Stimulated activated CD8-positive, alpha-beta memory T cell treated with anti-CD3 and anti-CD28 coated beads, Interleukin-4, amount 100 ng/mL, for 1 hour (primary cell): Measurements from ENCODE around the gene ST14.
A peak's percentile ranks its signal among the peaks of the same experiment; 100 is the strongest.

Experiments
- DNase-seq, 2 donors: peaks; one replicate each; pipeline ENCODE4 v3.0.0-alpha.2; 2020; ENCODE audit warnings: low read depth in 2 of 2, low spot score in 1 of 2

ST14 gene

DNA sequence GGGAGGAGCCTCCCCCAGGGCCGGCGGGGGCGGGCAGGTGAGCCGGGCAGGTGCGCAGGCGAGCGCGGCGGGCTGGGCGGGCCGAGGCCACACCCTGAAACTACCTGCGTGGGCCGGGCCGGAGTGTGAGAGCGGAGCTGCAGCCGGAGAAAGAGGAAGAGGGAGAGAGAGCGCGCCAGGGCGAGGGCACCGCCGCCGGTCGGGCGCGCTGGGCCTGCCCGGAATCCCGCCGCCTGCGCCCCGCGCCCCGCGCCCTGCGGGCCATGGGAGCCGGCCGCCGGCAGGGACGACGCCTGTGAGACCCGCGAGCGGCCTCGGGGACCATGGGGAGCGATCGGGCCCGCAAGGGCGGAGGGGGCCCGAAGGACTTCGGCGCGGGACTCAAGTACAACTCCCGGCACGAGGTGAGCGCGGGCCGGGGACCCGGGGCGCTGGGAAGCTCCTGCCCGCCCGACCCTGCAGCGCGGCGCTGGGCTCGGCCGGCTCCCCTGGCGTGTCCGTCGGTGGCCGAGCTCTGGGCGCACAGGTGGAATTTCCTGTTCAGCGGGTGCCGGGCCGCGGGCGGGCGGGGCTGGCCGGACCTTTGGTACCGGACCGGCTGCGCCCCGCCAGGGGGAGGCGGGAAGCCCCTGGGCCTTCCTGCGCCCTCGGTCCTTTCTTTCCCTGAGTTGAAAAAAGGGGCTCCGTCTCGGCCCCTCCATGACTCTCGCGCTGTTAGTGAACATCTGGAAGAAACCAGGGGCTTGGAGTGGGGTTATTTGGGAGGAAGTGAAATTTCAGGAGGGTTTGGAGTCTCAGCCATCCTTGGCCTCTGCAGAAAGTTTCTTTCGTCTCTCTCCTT is at the start of gene ST14:
TSS of gene ST14 (plus strand) at position 126 of the 841 bp plus-strand sequence. CDS start at position 324, 198 bp downstream.
- DNase-seq = no peak

DNA sequence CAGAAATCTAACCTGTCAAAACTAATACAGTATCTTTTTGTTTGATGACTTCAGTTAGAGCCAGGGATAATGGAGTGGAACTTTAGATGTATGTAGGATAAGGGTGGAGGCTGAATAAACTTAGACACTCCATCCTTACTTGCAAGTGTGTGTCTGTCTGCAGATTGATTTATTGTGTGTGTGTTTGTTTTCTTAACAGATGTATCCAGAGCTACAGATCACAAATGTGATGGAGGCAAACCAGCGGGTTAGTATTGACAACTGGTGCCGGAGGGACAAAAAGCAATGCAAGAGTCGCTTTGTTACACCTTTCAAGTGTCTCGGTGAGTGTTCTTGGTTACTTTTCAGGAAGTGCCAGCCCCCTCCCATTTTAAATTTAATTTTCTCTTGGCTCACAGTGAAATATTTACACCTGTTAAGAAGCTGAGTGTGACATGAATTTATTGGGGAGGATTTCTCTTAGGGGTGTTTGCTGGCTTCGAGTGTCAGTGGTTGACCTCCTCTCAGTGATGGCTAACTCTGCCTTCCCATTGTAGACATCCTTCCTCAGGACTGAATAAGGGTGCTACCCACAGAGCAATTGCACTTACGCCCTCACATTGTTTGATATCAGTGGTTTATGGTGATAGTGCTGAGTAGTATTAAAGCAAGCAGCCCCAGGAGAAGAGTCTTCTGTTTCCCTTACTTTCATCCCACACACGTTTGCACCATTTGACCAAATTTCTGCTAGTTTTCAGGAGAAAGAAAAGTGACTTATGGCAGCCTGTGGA is 49.1 kb upstream of the ST14 start:
- DNase-seq = no peak

DNA sequence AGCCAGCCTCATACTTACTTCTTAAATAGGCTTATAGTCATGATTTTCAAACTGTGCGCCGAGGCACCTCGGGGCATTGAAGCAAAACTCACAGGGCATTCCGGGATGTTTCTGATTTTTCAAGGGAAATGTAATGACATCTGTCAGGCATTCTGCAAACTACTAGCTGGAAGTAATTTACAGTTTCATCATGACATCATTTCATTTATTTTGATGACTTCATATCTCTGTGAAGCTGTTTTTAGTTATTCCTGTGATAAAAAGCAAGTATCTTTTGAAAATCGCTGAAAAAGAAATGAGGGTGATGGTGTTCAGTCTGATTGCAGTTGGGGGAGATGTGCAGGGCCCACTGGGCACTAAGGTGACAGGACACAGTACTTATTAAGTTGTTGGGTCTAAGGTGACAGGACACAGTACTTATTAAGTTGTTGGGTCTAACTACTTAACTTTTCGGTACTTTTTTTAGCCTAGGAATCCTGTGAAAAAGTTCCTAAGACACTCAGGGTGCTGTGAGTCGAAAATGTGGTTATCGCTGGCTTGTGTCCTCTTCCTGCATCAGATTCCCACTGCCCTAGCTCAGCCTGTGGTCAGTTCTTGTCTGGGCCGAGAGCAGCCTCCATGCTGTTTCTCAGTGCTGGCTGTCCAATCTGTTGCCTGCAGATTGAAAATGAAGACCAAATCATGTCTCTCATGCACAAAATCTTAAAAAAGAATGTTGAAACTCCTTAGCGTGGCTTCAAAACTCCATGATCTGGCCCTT is 47.3 kb upstream of the ST14 start:
- no peak for DNase-seq

DNA sequence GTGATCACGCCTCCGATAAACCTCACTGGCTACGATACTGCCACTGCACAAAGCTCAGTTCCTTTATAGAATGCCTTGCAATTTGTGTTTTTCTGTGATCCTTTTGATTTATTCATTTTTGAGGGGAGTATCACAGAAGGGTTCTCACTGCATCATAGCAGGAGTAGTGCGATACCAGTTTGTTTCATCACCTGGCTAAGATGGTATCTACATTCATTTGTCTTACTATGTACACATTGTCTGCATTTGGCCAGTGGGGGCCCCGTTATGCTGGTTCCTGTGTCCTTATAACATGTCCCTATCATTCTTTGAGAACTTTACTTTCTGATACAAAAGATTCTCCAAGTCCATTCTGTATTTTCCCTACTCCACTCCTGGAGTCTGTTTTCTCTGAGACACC is 45.3 kb upstream of the ST14 start:
- no peak for DNase-seq

DNA sequence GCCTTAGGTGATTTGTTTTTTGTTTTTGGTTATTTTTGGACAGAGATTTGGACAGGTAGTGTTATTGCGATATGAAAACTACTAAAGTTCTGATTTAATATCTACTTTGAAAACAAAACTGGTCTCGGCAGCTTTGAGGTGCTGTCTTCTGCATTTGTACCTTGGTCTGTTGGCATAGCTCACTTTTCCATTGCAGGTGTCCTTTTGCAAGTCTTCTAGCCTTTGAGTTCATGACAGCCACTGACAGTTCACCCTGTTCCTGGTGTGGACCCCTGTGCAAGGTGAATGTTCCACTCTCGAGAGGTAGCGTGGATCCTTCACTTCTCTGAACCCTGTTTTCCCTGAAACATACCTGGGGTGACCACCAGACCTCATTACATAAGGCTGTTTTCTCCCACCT is 44.9 kb upstream of the ST14 start:
- no peak for DNase-seq

DNA sequence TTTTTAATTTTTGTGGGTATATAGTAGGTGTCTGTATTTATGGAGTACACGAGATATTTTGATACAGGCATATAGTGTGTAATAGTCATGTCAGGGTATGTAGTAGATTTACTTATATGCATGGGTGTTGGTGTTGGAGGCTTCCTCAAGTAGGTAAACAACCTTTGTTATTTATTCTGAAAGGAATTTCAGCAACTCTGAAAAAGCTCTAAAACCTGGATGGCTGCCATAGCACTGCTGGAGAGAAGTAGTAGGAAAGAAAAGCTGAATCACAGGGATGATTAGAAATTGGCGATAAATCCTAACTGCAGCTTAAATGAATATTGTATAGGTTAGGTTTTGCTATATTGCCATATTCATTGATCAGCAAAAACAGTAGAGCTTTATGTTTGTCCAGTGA is 44.4 kb upstream of the ST14 start:
- no peak for DNase-seq

DNA sequence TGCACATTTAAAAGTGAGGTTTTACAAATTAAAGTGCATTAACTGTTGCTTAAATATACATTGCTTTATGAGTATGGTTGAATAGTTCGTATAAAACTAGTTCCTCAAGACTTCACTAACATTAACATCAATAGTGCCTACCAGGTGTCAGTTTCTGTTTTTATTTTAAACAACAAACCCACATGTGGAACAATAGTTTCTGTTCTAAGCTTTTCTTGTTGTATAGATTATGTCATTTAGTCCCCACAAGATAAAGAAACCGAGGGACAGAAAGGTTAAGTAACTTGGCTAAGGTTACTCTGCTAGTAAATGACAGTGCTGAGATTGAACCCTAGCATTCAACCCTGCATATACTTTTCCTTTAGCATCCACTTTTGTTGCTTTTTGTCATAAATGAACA is 41.4 kb upstream of the ST14 start:
- DNase-seq = no peak

DNA sequence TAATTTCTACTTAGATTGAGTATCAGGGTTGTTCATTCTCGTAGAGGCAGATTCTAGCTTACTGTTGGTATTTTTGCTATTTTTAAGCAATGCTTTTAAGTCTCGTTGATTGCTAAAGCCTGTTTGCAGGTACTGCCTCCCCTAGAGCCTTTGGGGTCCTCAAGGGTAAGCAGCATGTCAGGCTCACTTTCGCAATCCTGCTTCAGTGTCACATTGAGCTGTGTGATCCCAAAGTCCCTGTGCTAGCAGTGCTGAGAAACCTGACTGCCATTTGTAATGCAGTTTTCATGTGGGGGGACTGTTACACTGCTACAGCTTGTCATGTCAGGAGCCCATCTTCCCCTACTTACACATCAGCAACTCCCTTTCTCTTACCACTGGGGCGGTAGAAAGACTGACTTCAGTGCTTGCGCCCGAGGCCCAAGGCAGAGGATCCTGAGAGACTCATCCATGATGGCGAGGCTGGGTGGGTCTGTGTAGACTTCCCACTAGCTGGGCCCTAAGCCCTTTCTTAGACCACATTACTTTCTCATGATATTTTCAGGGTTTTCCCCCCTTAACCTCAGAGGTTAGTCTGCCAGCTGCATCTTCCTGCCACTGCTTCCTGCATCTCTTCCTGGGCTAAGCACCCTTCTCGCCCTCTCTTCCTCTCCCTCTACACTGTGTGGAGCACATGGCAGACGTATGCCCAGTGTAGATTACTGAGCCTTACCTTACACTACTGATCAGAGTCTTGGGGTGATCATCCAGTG is 40.8 kb upstream of the ST14 start:
- DNase-seq = no peak

DNA sequence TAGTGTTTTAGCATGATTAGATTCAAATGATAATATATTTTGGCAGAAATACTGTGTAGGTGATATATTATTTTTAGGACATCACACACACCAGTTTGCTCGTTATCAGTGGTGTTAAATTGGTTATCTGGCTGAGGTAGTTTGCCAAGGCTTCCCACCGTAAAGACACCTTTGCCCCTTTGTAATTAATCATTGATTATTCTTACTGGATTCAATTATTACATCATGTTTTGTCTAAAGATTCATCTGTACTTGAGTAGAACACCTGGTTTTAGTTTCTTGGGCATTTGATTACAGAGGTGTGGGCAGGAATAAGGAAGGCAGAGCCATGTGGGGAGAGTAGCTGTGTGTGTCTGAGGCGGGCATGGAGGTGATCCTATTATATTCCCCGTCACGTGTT is 39.5 kb upstream of the ST14 start:
- no peak for DNase-seq

DNA sequence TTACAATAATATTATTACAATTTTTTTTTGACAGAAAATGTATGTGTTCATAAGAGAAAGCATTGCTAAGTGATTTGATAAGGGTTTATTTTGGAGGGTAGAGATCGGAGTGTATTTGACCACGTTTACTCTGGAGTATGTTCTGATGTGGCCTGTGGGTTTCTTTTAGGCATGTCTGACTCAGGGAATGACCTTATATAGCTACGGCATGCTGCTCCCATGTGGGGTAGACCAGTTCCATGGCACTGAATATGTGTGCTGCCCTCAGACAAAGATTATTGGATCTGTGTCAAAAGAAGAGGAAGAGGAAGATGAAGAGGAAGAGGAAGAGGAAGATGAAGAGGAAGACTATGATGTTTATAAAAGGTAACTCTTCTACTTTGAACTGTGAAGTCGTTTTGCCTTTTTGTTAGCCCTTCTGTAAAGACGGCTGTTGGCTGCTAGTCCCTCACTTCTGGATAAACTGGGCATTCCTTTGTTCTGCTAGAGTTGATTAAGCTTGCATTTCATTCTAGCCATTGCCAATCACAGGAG is 38.1 kb upstream of the ST14 start:
- DNase-seq = no peak

DNA sequence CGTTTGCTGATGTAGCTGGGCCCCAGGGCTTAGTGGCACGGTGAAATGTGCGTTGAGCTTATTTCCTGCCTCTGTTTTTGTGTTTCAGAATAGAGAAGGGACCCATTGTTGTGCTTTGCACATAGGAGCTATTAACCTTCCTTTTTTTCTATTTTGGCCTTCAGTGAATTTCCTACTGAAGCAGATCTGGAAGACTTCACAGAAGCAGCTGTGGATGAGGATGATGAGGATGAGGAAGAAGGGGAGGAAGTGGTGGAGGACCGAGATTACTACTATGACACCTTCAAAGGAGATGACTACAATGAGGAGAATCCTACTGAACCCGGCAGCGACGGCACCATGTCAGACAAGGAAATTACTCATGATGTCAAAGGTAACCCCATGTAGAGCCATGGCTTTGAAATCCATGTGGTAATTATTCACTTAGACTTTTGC is 37.4 kb upstream of the ST14 start:
- DNase-seq = no peak

DNA sequence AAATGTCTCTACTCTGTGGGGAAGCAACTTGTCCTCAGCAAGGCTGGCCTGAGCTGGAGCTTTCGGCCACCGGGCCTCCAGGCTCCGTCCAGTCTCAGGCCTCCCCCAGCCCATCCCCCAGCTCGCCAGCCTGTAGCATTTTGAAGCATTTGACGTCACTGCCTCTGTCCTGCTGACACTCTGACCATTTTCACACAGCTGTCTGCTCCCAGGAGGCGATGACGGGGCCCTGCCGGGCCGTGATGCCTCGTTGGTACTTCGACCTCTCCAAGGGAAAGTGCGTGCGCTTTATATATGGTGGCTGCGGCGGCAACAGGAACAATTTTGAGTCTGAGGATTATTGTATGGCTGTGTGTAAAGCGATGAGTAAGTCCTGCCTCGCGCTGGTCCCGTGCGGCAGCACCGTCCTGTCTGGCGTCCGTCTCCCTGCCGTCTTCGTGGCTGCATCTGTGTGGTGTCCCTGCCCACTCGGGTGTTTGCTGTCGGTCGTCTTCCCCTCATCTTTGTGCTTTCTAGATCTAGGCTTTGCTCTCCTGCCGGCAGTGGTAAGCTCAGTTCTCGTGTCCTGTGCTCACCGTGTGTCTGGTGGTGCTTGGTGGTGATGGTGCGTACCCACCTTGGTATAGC is 36.1 kb upstream of the ST14 start:
- no peak for DNase-seq

DNA sequence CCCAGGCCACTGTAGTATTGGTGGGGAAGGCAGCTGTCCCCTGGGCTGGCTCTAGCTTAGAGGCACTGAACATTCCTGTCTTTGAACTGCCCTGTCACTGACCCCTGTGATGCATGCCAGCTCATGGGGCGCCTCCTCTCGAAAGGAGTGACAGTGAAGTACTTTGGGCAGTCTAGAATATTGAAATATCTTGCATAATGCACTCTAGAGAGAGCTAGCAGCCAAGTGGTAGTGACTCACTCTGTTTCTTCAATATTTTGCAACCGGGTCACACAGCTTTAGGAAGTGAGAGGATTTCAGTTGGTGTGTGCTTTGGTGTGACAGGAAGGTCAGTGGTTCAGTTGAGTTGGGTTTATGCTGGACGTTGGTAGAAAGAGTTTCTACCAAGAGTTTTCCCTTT is 35.5 kb upstream of the ST14 start:
- DNase-seq = no peak

DNA sequence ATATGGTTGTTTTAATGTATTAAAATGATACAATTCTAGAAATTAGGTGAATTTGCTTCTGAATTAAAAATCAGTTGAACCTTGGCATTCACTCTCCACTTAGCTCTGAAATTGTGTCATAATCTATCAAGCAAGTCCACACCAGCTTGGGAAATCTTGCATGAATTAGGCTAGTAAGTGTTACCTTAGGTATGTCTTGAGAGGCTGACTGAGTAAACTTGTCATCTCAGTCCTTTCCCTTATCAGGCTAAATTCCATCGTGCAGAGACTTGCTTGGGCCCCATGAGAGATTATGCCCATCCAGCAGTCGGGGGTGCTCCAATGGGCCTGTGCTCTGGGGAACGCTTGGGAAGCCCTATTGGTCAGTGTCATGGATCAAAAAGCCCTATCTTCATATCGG is 33.9 kb upstream of the ST14 start:
- no peak for DNase-seq

DNA sequence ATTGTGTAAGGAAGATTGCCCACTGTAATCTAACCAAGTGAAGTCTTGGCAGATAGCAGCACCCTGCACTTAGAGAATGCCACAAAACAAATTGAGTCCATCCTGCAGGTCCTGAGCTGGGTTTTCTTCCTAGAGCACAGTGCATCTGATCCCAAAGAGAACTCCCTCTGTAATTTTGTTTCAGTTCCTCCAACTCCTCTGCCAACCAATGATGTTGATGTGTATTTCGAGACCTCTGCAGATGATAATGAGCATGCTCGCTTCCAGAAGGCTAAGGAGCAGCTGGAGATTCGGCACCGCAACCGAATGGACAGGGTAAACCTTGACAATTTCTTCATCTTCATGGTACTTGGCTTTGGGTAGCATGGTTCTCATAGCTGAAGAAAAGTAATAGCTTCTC is 33.1 kb upstream of the ST14 start:
- DNase-seq = no peak

DNA sequence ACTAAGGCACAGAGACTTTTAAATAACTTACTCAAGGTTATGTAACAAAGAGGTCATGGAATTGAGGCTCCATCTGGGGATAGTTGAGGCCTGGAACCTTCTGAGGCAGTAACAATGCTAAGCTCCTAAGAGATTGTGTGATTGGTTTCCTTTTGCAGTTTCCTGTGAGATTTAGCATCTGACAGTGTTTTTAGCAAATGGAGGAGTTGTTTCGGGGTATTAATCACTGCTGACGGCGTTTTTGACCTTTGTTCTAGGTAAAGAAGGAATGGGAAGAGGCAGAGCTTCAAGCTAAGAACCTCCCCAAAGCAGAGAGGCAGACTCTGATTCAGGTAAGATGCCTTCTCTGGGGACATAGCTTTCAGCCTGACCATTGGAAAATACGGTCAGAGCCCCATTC is 32.1 kb upstream of the ST14 start:
- no peak for DNase-seq

DNA sequence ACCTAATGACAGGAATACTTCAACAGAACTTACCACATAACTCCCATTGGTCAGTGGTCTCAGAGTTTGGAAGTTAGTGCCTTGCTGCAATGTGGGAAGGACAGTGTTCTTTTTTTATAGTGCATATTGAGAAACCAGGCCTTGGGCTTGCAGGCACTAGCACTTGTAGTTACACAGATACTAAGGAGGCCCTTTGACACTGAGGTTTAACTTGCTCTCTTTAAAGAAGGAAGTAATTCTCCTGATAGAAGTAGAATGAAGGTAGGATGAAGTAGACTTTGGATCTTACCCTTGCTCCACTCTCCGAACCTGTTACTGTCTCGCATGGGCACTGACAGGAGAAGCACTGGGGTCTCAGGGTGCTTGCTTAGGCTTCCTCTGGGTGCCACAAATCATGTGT is 31.0 kb upstream of the ST14 start:
- DNase-seq = no peak

DNA sequence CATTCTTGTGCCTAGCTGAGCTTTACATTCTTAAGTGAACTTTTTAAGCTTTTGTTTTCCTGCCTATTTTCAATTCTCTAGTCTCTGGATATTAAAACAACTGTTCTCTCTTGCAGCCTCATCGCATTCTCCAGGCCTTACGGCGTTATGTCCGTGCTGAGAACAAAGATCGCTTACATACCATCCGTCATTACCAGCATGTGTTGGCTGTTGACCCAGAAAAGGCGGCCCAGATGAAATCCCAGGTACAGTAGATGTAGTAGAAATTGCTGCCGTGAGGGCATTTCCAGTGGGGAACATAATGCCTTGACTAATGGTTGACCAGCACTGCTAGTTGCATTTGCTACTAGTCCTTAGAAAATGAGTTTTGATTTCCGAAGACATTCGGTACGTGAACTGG is 29.7 kb upstream of the ST14 start:
- no peak for DNase-seq

DNA sequence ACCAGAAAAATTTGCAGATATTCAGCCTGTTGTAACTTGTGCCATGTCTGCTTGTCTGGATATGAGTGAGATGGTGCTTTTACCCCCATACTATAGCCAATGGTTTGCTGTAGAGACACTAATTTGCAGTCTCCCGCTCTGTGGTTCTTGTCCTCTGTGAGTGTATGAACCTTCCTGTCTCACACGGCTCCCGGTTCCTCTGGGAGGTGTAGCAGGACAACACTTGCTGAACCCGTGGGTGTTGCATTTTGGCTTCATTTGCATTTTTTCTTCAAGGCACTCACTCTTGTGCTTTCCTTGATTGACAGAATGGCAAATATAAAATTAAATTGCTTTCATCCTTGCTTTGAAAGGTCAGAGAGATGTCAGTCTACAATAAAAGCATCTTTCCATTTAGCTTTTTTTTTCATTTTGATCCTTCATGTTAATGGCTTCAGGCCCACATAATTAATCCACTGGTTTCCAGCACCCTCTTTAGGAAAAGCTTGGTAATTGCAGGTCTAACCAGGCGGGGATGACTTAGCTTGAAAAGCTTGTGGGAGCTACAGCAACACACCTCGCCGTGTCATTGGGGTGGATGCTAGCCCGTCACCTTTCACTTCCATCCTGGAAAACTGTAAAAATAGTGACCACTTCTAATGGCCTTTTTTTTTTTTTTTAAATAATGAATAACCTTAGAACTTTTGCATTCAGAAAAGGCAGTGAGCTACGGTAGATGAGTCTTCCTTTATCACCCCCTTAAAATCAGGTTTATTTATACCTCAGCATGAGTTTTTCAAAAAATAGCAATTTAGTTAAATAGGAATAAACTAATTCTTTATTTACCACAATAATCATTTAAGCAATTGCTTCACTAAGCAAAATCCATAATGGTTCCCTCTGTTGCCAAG is 27.4 kb upstream of the ST14 start:
- DNase-seq = peak in 1 of 2 donors; percentile 41
